Keratinocyte (primary cell): ENCODE measurements around the gene PSMB11. TPM values are rescaled to one million over a fixed set of nuclear protein-coding genes. Genes with fewer than 3 reads are reported as not detected.
A peak's percentile ranks its signal among the peaks of the same experiment; 100 is the strongest.

Experiments
- DNase-seq: peaks from one replicate; pipeline ENCODE4 v3.0.0-alpha.2; 2011; ENCODE audit warnings: low read depth, missing footprints, low spot score
- FAIRE-seq: peaks from 2 replicates; lab custom pipeline; 2011; peaks lifted over from hg19 to GRCh38; lab: Jason Lieb, UNC
- H2AFZ ChIP-seq: 2 replicates; pipeline ENCODE4 v1.6.0; 2012; ENCODE audit warnings: low read length, control low read depth, inconsistent platforms; ENCODE audit not compliant: control insufficient read depth
- H3K27ac ChIP-seq: 2 replicates; pipeline ENCODE4 v1.5.1; 2011; ENCODE audit warnings: low read length; ENCODE audit not compliant: control insufficient read depth, insufficient read depth
- H3K27me3 ChIP-seq: 3 replicates; pipeline ENCODE4 v1.6.0; 2011; ENCODE audit warnings: low read length; ENCODE audit not compliant: control insufficient read depth, insufficient read depth; ENCODE audit errors: extremely low read depth
- H3K36me3 ChIP-seq, 2 experiments: 2 replicates in 1 of 2; 3 replicates in 1 of 2; pipeline ENCODE4 v1.5.1; 2011; ENCODE audit warnings: low read length in 2 of 2, mild to moderate bottlenecking in 1 of 2; ENCODE audit not compliant: control insufficient read depth in 2 of 2, insufficient read depth in 2 of 2; ENCODE audit errors: extremely low read depth in 1 of 2
- H3K4me1 ChIP-seq: 3 replicates; pipeline ENCODE4 v1.5.1; 2011; ENCODE audit warnings: low read length; ENCODE audit not compliant: control insufficient read depth, insufficient read depth; ENCODE audit errors: extremely low read depth
- H3K4me2 ChIP-seq: 3 replicates; pipeline ENCODE4 v1.6.0; 2011; ENCODE audit warnings: low read depth, low read length; ENCODE audit not compliant: control insufficient read depth, insufficient read depth; ENCODE audit errors: extremely low read depth
- H3K4me3 ChIP-seq, 3 experiments: fragments of 200-600 bp in 1 of 3; sonication (generic) in 1 of 3; 2 replicates in 2 of 3; 3 replicates in 1 of 3; pipeline ENCODE4 v1.5.1; 2011 to 2016; ENCODE audit warnings: low read length in 3 of 3, mild to moderate bottlenecking in 3 of 3, control low read depth in 2 of 3, inconsistent platforms in 1 of 3, low read depth in 1 of 3, mixed read lengths in 1 of 3, mixed run types in 1 of 3, moderate library complexity in 1 of 3; ENCODE audit not compliant: control insufficient read depth in 2 of 3, insufficient read depth in 2 of 3; ENCODE audit errors: extremely low read depth in 1 of 3
- H3K79me2 ChIP-seq: 2 replicates; pipeline ENCODE4 v1.6.0; 2012; ENCODE audit warnings: low read length; ENCODE audit not compliant: control insufficient read depth, insufficient read depth
- H3K9ac ChIP-seq: 3 replicates; pipeline ENCODE4 v1.6.0; 2011; ENCODE audit warnings: low read length; ENCODE audit not compliant: control insufficient read depth, insufficient read depth; ENCODE audit errors: extremely low read depth
- H3K9me1 ChIP-seq: 3 replicates; pipeline ENCODE4 v1.6.0; 2011; ENCODE audit warnings: low read length; ENCODE audit not compliant: control insufficient read depth, insufficient read depth; ENCODE audit errors: extremely low read depth
- H3K9me3 ChIP-seq: 2 replicates; pipeline ENCODE4 v1.5.1; 2012; ENCODE audit warnings: low read depth, low read length; ENCODE audit not compliant: control insufficient read depth
- H4K20me1 ChIP-seq: 3 replicates; pipeline ENCODE4 v1.6.0; 2011; ENCODE audit warnings: low read length; ENCODE audit not compliant: control insufficient read depth, insufficient read depth; ENCODE audit errors: extremely low read depth
- EZH2 ChIP-seq: IDR thresholded peaks from one replicate; pipeline ENCODE4 v1.6.1; 2012; ENCODE audit warnings: inconsistent platforms, mild to moderate bottlenecking, low read length, moderate library complexity
- dilution Hi-C: fragments of 300-500 bp; cut with MboI; formaldehyde crosslinking; loops from one replicate; pipeline ENCODE4 v1.7.0; 2020; ENCODE audit warnings: low sequenced_read_pairs; ENCODE audit not compliant: extremely low pct_ligation_motif_present
- polyA plus RNA-seq, 5 experiments: library from polyadenylated mRNA; depleted of rRNA in 3 of 5; stranded (reverse) in 3 of 5; stranded (forward) in 1 of 5; unstranded in 1 of 5; fragments of >200 nt; gene quantifications; 1 replicate in 1 of 5; 2 replicates in 3 of 5; 3 replicates in 1 of 5; pipeline versions ENCODE4 v1.2.1 to v1.2.3, GENCODE V29; 2011 to 2012; ENCODE audit warnings: missing spikeins in 2 of 5, low read depth in 1 of 5, low replicate concordance in 1 of 5
- TF ChIP-seq, protein P1 (sequence below), 3 experiments: IDR thresholded peaks in 1 of 3; conservative IDR thresholded peaks in 1 of 3; optimal IDR thresholded peaks in 1 of 3; 2 replicates in 2 of 3; 3 replicates in 1 of 3; pipeline versions ENCODE3 to v1.5.1; 2011; ENCODE audit warnings: low read length in 3 of 3, mild to moderate bottlenecking in 3 of 3, moderate library complexity in 2 of 3, control low read depth in 1 of 3, inconsistent platforms in 1 of 3; ENCODE audit not compliant: insufficient read depth in 2 of 3; ENCODE audit errors: extremely low read depth in 1 of 3

Gene PSMB11
- polyA plus RNA-seq, 1 donor (not counting 4 experiments of a cell fraction or from before 2014, with no cell fraction given), result not detected

DNA sequence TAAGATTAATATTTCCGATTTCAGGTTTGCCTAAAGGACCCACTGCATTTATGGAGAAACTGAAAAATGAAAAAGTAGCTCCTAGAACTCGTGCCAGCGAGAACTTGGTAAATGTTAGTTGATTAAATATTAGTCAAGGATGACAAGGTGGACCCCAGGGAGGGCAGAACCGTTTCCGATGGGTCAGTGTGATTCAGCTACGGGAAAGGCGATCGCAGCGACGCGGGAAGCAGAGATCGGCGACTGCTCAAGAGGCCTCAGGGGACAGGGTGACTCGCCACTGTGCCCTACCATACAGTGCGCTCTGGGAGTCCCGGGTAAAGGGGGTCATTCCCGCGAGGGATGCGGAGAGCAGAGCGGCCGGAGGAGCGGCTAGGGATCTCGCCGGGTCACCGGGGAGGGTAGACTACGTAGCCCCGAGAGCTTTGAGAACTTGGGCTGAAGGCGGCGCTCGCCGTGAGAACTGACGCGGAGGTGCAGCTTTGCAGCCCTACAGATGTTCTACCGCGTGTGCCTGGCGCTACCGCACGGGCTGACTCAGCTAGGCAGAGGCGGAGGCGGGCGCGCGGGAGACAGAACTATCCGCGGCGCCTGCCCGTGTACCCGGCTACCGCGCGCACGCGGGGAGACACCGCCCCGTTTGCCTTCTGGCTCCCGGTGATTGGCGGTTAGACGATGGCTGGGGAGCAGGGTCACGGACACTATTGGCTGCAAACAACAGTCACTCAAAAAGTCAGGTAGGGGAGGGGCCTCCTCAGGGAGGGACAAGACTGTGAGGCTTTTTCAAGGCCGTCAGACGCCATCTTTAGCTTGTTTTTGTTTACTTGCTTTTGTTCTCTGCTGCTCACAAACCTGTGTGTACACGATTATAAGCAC lies 35.2 kb upstream of the PSMB11 start:
- peak overlapping the region; percentile 96 for H3K27ac ChIP-seq

DNA sequence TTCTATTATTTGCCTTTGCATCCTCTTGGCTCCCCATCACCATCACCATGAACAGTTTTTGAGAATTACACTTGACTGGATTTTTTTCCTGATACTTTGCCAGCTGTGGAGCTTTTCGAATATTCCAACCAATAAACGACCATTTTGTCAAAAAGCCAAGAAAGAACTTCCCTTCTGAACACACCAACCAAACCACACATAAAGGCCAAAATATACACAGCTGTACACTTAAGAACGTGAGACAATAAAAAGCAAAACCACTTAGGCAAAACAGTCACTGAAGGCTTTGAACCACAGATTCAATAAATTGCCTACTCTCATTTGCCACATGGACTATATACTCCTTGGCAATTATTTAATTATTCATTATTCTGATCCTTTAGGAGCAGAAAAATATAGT lies 33.2 kb upstream of the PSMB11 start:
- no peaks in the 10 kb centered on the region for H3K79me2 ChIP-seq
- H3K4me3 ChIP-seq, result peak overlapping the region in 1 of 3 experiments; percentile 64
- DNase-seq, result no peak
- no peaks in the 10 kb centered on the region for H3K27me3 ChIP-seq
- peaks cover 27% of the 10 kb centered on the region for H3K4me1 ChIP-seq
- H3K9me3 ChIP-seq, result no peaks in the 10 kb centered on the region
- H3K4me2 ChIP-seq, result peak overlapping the region; percentile 84
- H2AFZ ChIP-seq, result peak overlapping the region; percentile 24
- TF ChIP-seq, protein P1, sequence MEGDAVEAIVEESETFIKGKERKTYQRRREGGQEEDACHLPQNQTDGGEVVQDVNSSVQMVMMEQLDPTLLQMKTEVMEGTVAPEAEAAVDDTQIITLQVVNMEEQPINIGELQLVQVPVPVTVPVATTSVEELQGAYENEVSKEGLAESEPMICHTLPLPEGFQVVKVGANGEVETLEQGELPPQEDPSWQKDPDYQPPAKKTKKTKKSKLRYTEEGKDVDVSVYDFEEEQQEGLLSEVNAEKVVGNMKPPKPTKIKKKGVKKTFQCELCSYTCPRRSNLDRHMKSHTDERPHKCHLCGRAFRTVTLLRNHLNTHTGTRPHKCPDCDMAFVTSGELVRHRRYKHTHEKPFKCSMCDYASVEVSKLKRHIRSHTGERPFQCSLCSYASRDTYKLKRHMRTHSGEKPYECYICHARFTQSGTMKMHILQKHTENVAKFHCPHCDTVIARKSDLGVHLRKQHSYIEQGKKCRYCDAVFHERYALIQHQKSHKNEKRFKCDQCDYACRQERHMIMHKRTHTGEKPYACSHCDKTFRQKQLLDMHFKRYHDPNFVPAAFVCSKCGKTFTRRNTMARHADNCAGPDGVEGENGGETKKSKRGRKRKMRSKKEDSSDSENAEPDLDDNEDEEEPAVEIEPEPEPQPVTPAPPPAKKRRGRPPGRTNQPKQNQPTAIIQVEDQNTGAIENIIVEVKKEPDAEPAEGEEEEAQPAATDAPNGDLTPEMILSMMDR (optimal IDR thresholded peaks at IDR 0.05 in 1 of 3, IDR thresholded peaks at IDR 0.05 in 1 of 3, conservative IDR thresholded peaks at IDR 0.05 in 1 of 3; ENCODE audit: extremely low read depth in 1 of 3, insufficient read depth in 2 of 3, low read length in 3 of 3), result no peak
- TF ChIP-seq EZH2, result no peak
- H4K20me1 ChIP-seq, result no peaks in the 10 kb centered on the region
- H3K9ac ChIP-seq, result no peak overlapping the region
- H3K36me3 ChIP-seq, result no peaks in the 10 kb centered on the region
- no peak for FAIRE-seq
- no peak overlapping the region for H3K27ac ChIP-seq
- dilution Hi-C loops, result no loop called here
- no peaks in the 10 kb centered on the region for H3K9me1 ChIP-seq

More for the DNA sequence above, 35.2 kb upstream of the PSMB11 start:
- H4K20me1 ChIP-seq, result no peaks in the 10 kb centered on the region
- peak overlapping the region; percentile 43 to 88 (median 80) for H3K4me3 ChIP-seq
- dilution Hi-C loops, result no loop called here
- peak overlapping the region; percentile 98 for H2AFZ ChIP-seq
- FAIRE-seq (peak; percentile 69), DNase-seq (peak; percentile 85)
- no peaks in the 10 kb centered on the region for H3K79me2 ChIP-seq
- peak overlapping the region; percentile 98 for H3K4me2 ChIP-seq
- no peak for TF ChIP-seq EZH2
- TF ChIP-seq, protein P1 (optimal IDR thresholded peaks at IDR 0.05 in 1 of 3, IDR thresholded peaks at IDR 0.05 in 1 of 3, conservative IDR thresholded peaks at IDR 0.05 in 1 of 3; ENCODE audit: extremely low read depth in 1 of 3, insufficient read depth in 2 of 3, low read length in 3 of 3), result peak; percentile 22 to 47 (median 46)
- peaks cover 27% of the 10 kb centered on the region for H3K4me1 ChIP-seq
- peak overlapping the region; percentile 90 for H3K9ac ChIP-seq
- no peaks in the 10 kb centered on the region for H3K27me3 ChIP-seq
- no peaks in the 10 kb centered on the region for H3K36me3 ChIP-seq
- H3K9me1 ChIP-seq, result no peaks in the 10 kb centered on the region
- H3K9me3 ChIP-seq, result no peaks in the 10 kb centered on the region
